GM19238 (cell line): Measurements from ENCODE around the gene SLC43A1.
"Not testable (repeated sequence)": the region's sequence is repeated elsewhere in the genome, so short reads cannot be mapped to it uniquely, and the experiment has no call there.

Source experiments
- DNase-seq: peaks from one replicate; pipeline ENCODE4 v3.0.0; 2011; ENCODE audit warnings: low spot score; ENCODE audit not compliant: insufficient read length

The SLC43A1 gene

DNA sequence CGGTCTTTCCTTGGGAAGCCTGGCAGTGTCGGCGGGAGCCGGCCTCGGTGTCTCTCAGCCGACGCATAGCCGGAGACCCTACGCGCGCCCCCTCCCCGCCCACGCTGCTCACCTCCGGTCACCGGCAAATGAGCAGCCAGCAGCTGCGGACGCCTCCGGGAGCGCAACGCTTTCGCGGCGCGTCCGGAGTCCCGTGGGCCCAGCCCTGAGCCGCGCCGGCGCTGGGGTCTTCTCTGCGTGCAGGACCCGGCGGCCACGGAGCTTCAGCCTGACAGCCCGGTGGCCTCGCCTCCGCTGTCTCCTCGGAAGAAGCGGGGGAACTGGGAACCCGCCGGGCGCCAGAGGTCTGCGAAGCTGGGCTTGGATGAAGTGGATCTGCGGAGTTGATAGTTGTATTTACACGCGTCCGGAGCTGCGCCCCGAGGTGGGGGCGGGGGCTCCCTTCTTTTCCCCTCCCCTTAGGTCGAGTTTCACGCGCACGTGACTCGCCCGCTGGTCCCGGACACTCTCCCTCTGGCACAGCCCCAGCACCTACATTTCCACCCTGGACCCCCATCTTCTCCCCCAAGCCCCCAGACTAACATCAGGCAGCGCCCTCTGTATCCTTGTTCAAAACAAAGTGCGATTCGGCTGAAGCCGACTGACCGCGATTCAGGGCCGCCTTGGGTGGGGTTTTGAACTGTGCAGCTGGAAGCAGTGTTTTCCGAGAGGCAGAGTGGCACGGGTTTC lies at the start of gene SLC43A1:
Gene SLC43A1 (minus strand): TSS at position 371 of the 729 bp plus-strand sequence. CDS start 1,591 bp downstream, outside the sequence.
- DNase-seq = peak; percentile 36

- no peak for DNase-seq
Observed at GRCh38 chr11:57562596-57562995, 47.1 kb upstream of the SLC43A1 start.

GRCh38 chr11:57560146-57560545 lies 44.6 kb upstream of the SLC43A1 start:
- no peak for DNase-seq

- no peak for DNase-seq
Observed at GRCh38 chr11:57556041-57556440, 40.5 kb upstream of the SLC43A1 start.

- no peak for DNase-seq
Observed at GRCh38 chr11:57555393-57555792, 39.9 kb upstream of the SLC43A1 start.

DNA sequence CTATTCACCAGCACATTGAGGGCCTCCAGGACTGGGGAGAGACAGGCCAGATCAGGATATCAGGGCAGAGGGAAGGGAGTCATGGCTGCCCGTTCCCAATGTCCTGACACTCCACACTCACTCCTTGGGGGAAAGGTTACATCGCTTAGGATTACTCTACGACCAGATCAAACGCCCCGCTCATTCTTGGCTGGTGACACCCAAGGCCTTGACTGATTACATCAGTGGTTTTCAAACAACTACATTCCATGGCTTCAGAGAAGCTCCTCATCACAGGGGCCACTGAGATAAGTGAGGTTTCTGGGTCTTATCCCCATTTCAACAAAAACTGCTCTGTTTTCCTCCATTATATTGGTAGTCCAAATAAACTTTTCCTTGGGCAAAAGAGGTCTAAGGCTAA lies 37.0 kb upstream of the SLC43A1 start:
- DNase-seq = no peak

- no peak for DNase-seq
Observed at GRCh38 chr11:57551941-57552340, 36.4 kb upstream of the SLC43A1 start.

DNA sequence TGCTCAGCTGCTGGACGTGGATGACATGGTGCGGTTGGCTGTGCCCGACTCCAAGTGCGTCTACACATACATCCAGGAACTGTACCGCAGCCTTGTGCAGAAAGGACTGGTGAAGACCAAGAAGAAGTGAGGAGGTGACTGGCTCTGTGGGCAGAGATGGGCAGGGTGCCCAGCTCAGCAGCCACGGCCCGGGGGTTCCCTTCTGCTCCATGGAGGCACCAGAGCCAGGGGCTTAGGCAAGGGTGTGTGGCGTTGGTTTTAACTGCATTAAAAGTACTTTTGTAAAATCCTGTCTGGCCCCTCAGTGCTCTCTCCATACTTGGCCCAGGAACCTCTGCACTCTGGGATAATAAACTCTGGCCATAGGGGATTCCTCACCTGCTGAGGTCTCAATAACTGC lies 34.5 kb upstream of the SLC43A1 start:
- DNase-seq = no peak

DNA sequence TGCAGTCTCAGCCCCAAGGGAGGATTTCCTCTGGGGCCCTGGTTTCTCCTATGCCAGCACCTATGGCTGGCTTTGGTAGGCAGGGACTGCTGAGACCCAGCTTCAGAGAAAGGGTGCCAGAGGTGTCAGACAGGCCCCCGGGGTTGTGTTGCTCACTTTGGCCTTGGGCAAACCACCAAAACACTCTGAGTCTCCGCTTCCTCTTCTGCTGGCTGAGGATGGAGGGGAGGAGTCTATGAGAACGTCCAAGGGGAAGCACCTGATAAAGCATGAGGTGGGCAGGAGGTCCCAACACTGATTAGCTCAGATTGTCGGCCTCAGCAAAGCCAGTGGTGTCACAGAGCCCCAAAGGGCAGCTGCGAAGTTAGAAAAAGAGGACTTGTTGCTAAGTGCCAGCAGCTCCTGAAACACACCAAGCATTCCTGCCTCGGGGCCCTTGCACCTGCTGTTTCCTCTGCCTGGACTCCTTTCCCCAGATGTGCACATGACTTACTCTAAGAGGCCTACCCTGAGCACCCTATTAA lies 32.4 kb upstream of the SLC43A1 start:
- DNase-seq = peak; percentile 63

GRCh38 chr11:57546869-57547475 lies 31.5 kb upstream of the SLC43A1 start:
- DNase-seq = peak; percentile 49

GRCh38 chr11:57546451-57546850 lies 30.9 kb upstream of the SLC43A1 start:
- DNase-seq = no peak

DNA sequence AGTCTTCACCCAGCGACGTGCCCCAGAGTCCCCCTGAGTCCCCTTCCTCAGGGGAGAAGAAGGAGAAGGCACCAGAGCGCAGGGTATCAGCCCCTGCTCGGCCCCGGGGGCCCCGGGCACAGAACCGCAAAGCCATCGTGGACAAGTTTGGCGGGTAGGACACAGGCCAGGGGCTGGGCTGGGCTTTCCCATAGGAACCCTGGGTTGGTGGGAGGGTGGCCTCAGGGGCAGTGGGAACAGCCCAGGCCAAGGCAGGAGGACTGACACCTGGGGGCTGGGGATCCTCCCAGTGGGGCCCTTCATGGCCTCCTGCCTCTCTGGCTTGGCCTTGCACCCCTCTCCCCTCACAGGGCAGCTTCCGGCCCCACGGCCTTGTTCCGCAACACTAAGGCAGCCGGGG lies 30.4 kb upstream of the SLC43A1 start:
- no peak for DNase-seq

DNA sequence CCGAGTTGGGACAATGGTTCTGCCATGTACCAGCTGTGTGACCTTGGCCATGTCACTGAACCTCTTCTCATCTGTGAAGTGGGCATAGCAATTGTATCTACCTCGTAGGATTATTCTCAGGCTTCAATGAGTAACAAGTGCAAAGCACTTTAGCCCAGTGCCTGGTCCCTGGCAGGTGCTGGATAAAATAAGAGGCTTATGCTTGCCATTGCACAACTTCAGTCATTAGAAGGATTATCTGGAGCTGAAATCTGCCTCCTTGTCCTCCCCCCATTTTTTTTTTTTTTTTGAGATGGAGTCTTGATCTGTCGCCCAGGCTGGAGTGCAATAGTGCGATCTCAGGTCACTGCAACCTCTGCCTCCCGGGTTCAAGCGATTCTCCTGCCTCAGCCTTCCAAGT lies 29.1 kb upstream of the SLC43A1 start:
- no peak for DNase-seq

GRCh38 chr11:57543593-57543992 lies 28.1 kb upstream of the SLC43A1 start:
- no peak for DNase-seq

DNA sequence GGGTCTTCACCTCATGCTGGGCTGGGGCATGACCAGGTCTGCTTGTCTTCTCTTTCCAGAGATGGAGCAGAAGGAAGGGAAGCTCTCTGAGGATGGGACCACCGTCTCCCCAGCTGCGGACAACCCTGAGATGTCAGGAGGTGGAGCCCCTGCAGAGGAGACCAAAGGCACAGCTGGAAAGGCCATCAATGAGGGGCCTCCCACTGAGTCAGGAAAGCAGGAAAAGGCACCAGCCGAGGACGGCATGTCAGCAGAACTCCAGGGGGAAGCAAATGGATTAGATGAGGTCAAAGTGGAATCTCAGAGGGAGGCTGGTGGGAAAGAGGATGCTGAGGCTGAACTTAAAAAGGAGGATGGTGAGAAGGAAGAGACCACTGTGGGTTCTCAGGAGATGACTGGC lies 27.1 kb upstream of the SLC43A1 start:
- DNase-seq = no peak

- no peak for DNase-seq
Observed at GRCh38 chr11:57541169-57541568, 25.7 kb upstream of the SLC43A1 start.

DNA sequence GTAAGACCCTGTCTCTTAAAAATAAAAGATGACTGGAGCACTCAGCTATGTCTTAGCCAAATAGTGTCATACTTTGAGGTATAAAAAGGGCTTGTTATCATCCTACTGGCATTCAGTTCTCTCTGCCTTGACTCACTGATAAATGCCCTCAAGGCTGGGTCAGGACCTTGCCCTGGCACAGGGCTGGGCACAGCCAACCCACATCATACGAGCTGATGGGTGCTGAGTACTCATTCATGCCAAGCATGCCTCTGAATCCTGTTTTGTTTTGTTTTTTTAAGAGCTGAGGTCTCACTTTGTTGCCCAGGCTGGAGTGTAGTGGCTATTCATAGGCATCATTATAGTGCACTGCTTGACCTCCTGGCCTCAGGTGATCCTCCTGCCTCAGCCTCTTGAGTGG lies 23.8 kb upstream of the SLC43A1 start:
- no peak for DNase-seq

- no peak for DNase-seq
Observed at GRCh38 chr11:57536947-57537619, 21.6 kb upstream of the SLC43A1 start, which contains the start of gene SMTNL1. Gene SMTNL1, plus strand, starts transcription at chr11:57537595. Its CDS starts 5,048 bp downstream, at chr11:57542643.

GRCh38 chr11:57534449-57534848 lies 18.9 kb upstream of the SLC43A1 start:
- not testable (repeated sequence) for DNase-seq

- DNase-seq = peak; percentile 92
Observed at GRCh38 chr11:57530596-57531507, 15.3 kb upstream of the SLC43A1 start, which contains the start of gene TIMM10. Gene TIMM10, minus strand, starts transcription at chr11:57530754. Its CDS starts 565 bp downstream, at chr11:57530189.

GRCh38 chr11:57530215-57530595 lies 14.7 kb upstream of the SLC43A1 start:
- no peak for DNase-seq
